GM19452 (cell line): Measurements from ENCODE around the gene RRBP1.
A peak's percentile ranks its signal among the peaks of the same experiment; 100 is the strongest.

Experiments used
- ATAC-seq: cut with Tn5 transposase; IDR thresholded peaks from one replicate; pipeline ENCODE4 v1.9.1; 2021; ENCODE audit not compliant: unreplicated experiment

Gene RRBP1

GRCh38 chr20:17683218-17684076 is 1.4 kb upstream of the RRBP1 start:
- no peak for ATAC-seq

- no peak for ATAC-seq
Measured at GRCh38 chr20:17682889-17683198, 802 bp upstream of the RRBP1 start.

GRCh38 chr20:17681726-17682102 is 328 bp downstream of the RRBP1 start:
- ATAC-seq: no peak

- ATAC-seq: peak; percentile 45
Measured at GRCh38 chr20:17680836-17681725, 961 bp downstream of the RRBP1 start.

GRCh38 chr20:17679941-17680835 is 1.9 kb downstream of the RRBP1 start:
- ATAC-seq: no peak

- no peak for ATAC-seq
Measured at GRCh38 chr20:17678886-17679285, 3.2 kb downstream of the RRBP1 start.

- no peak for ATAC-seq
Measured at GRCh38 chr20:17678295-17678694, 3.7 kb downstream of the RRBP1 start.

- ATAC-seq: no peak
Measured at GRCh38 chr20:17676942-17677341, 5.1 kb downstream of the RRBP1 start.

- ATAC-seq: no peak
Measured at GRCh38 chr20:17676378-17676759, 5.7 kb downstream of the RRBP1 start.

- no peak for ATAC-seq
Measured at GRCh38 chr20:17675519-17676377, 6.3 kb downstream of the RRBP1 start.

- no peak for ATAC-seq
Measured at GRCh38 chr20:17674722-17675518, 7.1 kb downstream of the RRBP1 start.

- ATAC-seq: no peak
Measured at GRCh38 chr20:17673084-17673483, 9.0 kb downstream of the RRBP1 start.

- ATAC-seq: no peak
Measured at GRCh38 chr20:17671565-17671964, 10.5 kb downstream of the RRBP1 start.

GRCh38 chr20:17671011-17671410 is 11.0 kb downstream of the RRBP1 start:
- no peak for ATAC-seq

GRCh38 chr20:17669306-17669931 is 12.6 kb downstream of the RRBP1 start:
- no peak for ATAC-seq

GRCh38 chr20:17668432-17668831 is 13.6 kb downstream of the RRBP1 start:
- ATAC-seq: no peak

GRCh38 chr20:17667445-17667844 is 14.6 kb downstream of the RRBP1 start:
- ATAC-seq: no peak

- no peak for ATAC-seq
Measured at GRCh38 chr20:17666481-17666880, 15.6 kb downstream of the RRBP1 start.

- no peak for ATAC-seq
Measured at GRCh38 chr20:17665756-17666155, 16.3 kb downstream of the RRBP1 start.
